Effector memory CD4-positive, alpha-beta T cell (primary cell): ENCODE results near the gene OR13J1.

Source experiments
- DNase-seq, 3 donors: peaks; one replicate each; pipeline ENCODE4 v3.0.0-alpha.2; 2020
- H3K27ac ChIP-seq: 2 replicates; pipeline ENCODE4 v1.7.0; 2013; ENCODE audit warnings: mild to moderate bottlenecking, low read length, moderate library complexity; ENCODE audit not compliant: insufficient read depth, poor library complexity, severe bottlenecking
- H3K27me3 ChIP-seq: replicated peaks from 2 replicates; pipeline ENCODE4 v1.7.0; 2013; ENCODE audit warnings: mild to moderate bottlenecking, low read length; ENCODE audit not compliant: insufficient read depth, control insufficient read depth, poor library complexity, severe bottlenecking
- H3K36me3 ChIP-seq: 2 replicates; pipeline ENCODE4 v1.7.0; 2013; ENCODE audit warnings: mild to moderate bottlenecking, low read length, moderate library complexity; ENCODE audit not compliant: control insufficient read depth, insufficient read depth
- H3K4me1 ChIP-seq: 2 replicates; pipeline ENCODE4 v1.7.0; 2013; ENCODE audit warnings: low read length, mild to moderate bottlenecking; ENCODE audit not compliant: control insufficient read depth, insufficient read depth, poor library complexity, severe bottlenecking
- H3K4me3 ChIP-seq: 2 replicates; pipeline ENCODE4 v1.7.0; 2013; ENCODE audit warnings: low read length, low read depth, mild to moderate bottlenecking; ENCODE audit not compliant: insufficient read depth, poor library complexity, severe bottlenecking
- H3K9me3 ChIP-seq: 2 replicates; pipeline ENCODE4 v1.7.0; 2013; ENCODE audit warnings: mild to moderate bottlenecking, low read length, moderate library complexity; ENCODE audit not compliant: control insufficient read depth

Gene OR13J1

DNA sequence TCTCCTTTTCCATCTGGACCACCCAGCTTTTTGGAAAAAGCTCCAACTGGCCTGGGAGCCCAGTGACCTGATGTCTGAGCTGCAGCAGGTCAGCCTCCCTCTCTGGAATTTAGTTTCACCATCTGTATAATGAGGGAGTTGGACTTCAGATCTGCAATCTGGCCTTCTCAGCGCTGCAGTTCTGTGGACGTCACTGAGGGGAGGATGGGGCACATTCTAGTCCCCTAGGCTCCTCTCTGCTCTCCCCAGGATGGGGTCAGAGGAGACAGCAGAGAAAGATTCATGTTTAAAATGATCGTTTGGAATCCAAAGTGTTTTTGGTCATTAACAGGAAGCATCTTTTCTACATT lies 10.2 kb downstream of the OR13J1 start:
- no peaks in the 10 kb centered on the region for H3K36me3 ChIP-seq
- H3K27me3 ChIP-seq = no peaks in the 10 kb centered on the region
- H3K4me3 ChIP-seq = no peak overlapping the region
- H3K9me3 ChIP-seq = no peaks in the 10 kb centered on the region
- no peaks in the 10 kb centered on the region for H3K4me1 ChIP-seq
- no peak overlapping the region for H3K27ac ChIP-seq
- DNase-seq = no peak

DNA sequence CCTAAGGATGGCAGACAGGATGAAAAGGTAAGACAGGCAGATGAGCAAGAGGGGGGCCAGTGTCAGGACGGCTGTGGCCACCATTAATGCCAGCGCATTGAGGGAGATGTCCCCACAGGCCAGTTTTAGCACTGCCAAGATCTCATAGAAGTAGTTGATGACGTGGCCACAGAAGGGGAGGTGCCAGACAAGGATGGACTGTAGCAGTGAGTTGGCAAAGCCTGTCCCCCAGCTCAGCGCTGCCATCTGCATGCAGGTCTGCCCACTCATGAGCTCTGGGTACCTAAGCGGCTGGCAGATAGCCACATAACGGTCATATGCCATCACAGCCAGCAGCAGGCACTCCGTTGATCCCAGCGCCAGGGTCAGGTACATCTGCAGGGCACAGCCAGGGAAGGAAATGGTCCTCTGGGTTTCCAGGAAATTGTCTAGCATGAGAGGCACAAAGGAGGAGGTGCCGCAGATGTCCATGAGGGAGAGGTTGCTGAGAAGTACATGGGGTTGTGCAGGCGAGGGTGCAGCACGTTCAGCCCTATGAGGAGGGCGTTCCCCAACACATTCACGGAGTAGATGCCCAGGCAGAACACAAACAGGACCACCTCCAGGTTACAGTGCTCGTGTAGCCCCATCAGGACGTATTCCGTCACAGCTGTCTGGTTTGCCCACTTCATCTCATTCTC lies 10.8 kb downstream of the OR13J1 start:
- H3K36me3 ChIP-seq = no peaks in the 10 kb centered on the region
- no peak overlapping the region for H3K27ac ChIP-seq
- no peaks in the 10 kb centered on the region for H3K9me3 ChIP-seq
- H3K4me3 ChIP-seq = no peak overlapping the region
- no peaks in the 10 kb centered on the region for H3K4me1 ChIP-seq
- no peaks in the 10 kb centered on the region for H3K27me3 ChIP-seq
- DNase-seq = no peak

DNA sequence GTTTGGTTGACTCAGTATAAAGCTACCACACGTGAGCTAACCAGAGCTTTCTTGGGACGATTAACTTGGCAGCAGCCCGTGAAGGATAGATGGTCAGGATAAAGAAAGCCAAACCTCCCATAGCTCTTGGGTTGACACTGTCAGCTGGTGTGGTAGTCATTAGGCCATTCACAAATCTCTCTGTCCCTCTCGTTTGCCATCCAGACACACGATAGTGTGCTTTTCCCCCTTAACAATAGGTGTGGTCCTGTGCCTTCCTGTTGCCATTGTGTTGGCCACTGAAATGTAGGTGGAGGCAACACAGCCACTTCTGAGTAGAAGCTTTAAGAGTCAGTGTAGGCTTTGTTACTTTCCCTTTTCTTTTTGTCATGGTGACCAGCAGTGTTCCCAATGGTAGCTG lies 11.7 kb downstream of the OR13J1 start:
- Histone ChIP-seq H3K4me3 (no peak overlapping the region), H3K9me3 (no peaks in the 10 kb centered on the region), H3K4me1 (no peaks in the 10 kb centered on the region), H3K27me3 (no peaks in the 10 kb centered on the region), H3K27ac (no peak overlapping the region), H3K36me3 (no peaks in the 10 kb centered on the region)
- DNase-seq = no peak

DNA sequence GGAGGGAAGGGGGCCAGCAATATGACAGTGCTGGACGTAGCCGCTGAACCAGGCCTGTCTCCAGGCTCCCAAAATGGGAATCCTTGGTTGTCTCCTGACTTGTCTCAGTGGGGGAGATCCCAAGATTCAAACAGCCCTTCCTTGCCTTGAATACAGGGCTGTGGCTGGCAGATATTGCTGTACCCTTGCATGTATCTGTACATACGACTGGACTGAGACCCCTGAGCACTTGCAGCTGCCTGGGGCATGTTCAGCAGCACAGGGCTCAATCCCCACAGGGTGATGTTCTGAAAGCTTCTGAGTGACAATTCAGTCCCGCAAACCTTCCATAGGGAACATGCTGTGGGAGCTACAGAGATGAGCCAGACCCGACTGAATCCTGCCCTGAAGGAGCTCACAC lies 13.3 kb downstream of the OR13J1 start:
- no peaks in the 10 kb centered on the region for H3K27me3 ChIP-seq

DNA sequence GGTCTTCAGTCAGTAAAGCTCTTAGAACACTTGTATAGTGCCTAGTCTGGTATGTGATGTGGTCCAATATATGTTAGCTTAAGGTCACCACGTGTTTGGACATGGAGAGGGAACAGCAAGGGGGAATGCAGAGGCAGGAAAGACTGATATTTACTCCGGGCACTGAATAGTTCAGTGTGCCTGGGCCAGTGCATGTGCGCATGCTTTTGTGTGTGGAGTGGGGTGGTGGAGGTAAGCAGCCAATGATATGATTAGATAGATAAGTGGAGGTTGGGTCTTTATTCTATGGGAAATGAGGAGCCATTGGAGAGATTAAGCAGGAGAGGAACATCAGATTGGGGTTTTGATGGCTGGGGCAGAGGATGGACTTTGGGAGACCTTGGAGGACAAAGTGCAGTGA lies 14.0 kb downstream of the OR13J1 start:
- no peak overlapping the region for H3K4me3 ChIP-seq

More for the DNA sequence above, 13.3 kb downstream of the OR13J1 start:
- H3K36me3 ChIP-seq = no peaks in the 10 kb centered on the region
- DNase-seq = no peak
- H3K27ac ChIP-seq = no peak overlapping the region
- no peaks in the 10 kb centered on the region for H3K4me1 ChIP-seq
- no peak overlapping the region for H3K4me3 ChIP-seq
- no peaks in the 10 kb centered on the region for H3K9me3 ChIP-seq

DNA sequence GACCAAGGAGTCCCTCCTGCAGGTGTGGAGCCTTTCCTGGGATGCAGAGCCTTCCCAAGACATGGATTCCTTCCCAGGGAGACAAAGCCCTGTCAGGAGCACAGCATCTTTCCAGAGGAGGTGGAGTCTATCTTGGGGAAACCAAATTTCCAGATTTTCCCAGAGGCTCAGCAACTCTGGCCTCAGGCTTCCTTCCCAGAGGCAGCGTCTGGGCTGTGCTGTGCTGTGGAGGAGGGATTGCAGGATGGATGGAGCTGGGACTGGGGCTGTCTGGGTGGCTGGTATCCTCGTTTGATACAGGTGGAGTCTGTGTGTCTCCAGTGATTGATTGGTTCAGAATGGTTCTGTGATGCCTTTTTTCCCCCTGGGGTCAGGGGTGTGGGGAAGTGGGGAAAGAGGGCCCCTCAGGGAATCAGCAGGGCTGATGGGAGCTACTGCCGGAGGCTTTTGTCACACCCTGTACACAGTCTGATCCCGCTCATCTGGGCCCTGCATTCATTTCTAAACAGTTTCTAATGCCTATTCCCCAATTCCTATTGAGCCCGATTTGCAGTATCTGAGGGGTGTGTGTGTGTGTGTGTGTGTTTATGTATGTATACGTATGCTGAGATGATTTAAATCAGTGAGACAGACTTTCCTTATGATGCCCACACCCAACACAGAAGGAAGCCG lies 16.0 kb downstream of the OR13J1 start:
- no peaks in the 10 kb centered on the region for H3K9me3 ChIP-seq
- H3K27me3 ChIP-seq = no peaks in the 10 kb centered on the region
- H3K27ac ChIP-seq = no peak overlapping the region

More for the DNA sequence above, 14.0 kb downstream of the OR13J1 start:
- Histone ChIP-seq H3K36me3 (no peaks in the 10 kb centered on the region), H3K4me1 (no peaks in the 10 kb centered on the region), H3K9me3 (no peaks in the 10 kb centered on the region), H3K27me3 (no peaks in the 10 kb centered on the region), H3K27ac (no peak overlapping the region)
- no peak for DNase-seq

DNA sequence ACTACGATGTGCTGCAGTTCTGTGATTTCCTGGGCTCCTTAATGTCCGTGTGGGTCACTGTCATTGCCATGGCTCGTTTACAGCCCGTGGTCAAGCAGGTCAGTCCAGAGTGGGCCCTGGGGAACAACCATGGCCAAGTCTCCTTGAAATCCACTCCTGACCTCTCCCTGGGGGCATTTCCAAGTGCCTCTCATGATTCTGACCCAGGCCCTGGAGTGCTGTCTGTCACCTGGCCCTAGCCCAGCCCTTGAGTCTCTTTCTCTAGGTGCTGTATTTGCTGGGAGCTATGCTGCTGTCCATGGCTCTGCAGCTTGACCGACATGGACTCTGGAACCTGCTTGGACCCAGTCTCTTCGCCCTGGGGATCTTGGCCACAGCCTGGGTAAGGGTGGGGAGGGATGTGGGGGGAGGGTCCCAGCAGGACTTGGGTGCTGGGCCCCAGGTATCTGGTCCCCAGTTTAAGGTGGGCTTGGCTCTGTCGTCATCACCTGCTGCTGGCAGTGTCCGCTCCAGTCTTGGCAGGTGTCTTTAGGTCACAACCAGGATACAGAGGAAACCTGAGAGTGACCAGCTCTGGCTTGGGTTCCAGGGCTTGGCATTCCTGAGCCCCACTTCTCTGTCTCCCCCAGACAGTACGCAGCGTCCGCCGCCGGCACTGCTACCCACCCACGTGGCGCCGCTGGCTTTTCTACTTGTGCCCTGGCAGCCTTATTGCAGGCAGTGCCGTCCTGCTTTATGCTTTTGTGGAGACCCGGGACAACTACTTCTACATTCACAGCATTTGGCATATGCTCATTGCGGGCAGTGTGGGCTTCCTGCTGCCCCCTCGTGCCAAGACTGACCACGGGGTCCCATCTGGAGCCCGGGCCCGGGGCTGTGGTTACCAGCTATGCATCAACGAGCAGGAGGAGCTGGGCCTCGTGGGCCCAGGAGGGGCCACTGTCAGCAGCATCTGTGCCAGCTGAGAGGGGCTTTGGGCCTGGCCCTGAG lies 17.0 kb downstream of the OR13J1 start:
- H3K9me3 ChIP-seq = no peaks in the 10 kb centered on the region
- no peak overlapping the region for H3K4me3 ChIP-seq
- no peaks in the 10 kb centered on the region for H3K4me1 ChIP-seq
- H3K36me3 ChIP-seq = no peaks in the 10 kb centered on the region
- H3K27ac ChIP-seq = no peak overlapping the region
- DNase-seq = no peak
- H3K27me3 ChIP-seq = no peaks in the 10 kb centered on the region

More for the DNA sequence above, 16.0 kb downstream of the OR13J1 start:
- DNase-seq = no peak
- Histone ChIP-seq H3K4me3 (no peak overlapping the region), H3K36me3 (no peaks in the 10 kb centered on the region), H3K4me1 (no peaks in the 10 kb centered on the region)

DNA sequence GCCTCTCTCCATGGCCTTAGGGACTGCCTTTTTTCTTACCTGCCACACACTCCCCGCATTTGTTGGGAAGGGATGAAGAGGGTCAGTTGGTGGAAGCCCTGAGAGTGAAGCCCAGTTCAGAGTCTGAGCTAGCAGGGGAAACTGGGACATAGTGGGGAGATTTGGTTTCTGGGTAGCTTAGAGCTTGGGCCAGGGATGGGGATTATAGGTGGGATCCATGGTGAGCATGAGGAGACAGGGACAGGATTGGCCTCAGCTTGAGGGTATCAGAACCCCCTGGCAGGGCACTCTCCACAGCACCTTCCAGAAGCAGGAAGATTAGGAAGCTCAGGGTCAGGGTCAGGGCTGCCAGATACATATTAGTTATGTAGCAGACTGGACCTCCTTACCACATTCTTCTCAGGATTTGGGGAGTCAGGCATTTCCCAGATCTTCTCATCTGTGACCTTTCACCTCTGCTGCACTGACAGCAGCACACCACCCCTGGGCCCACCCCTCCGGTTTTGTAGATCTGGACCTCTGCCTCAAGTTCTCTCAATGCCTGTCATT lies 17.9 kb downstream of the OR13J1 start:
- Histone ChIP-seq H3K4me3 (no peak overlapping the region), H3K4me1 (no peaks in the 10 kb centered on the region), H3K9me3 (no peaks in the 10 kb centered on the region), H3K36me3 (no peaks in the 10 kb centered on the region), H3K27me3 (no peaks in the 10 kb centered on the region), H3K27ac (no peak overlapping the region)
- DNase-seq = no peak

DNA sequence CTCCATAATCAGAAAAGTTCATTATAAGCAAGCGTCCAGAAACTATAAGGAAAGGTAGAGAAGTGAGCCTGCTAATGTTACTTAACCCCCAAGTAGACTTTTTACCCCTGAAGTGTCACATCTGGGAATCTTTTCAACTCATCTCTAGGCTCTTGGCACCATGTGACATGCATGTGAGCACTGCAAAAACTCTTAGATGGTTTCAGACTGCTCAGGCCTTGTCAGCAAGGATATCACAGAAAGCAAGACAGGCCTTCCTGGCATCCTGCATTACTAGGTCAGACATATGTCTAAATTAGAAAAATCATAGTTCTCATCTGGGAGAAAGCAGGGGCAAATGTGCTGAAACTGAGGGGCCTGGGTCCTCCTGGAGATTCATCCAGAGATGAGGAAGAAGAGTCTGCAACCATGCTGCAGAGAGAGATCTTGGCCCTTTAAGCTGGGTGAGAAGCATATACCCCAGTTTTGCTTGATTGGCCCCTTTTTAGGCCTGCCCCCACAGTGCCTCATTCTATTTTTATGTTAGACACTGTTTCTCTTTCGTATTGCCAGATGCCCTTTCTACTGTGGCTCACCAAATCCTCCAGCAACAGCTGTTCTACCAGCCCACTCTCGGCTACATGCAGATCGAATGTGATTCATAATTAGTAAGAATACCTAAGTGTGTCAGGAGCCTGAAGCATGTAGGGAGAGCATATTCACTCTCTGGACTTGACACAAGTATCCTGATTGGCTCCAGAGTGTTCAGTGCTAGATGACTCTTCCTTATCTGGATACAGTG lies 22.2 kb downstream of the OR13J1 start:
- H3K27ac ChIP-seq = no peak overlapping the region

More for the DNA sequence above, 22.2 kb downstream of the OR13J1 start:
- H3K4me3 ChIP-seq = no peak overlapping the region
- no peak for DNase-seq
- no peaks in the 10 kb centered on the region for H3K9me3 ChIP-seq
- H3K36me3 ChIP-seq = no peaks in the 10 kb centered on the region
- H3K4me1 ChIP-seq = peaks cover 19% of the 10 kb centered on the region
- H3K27me3 ChIP-seq = no peaks in the 10 kb centered on the region
